ENCODE measurements around the gene C1QL4.
A peak's percentile ranks its signal among the peaks of the same experiment; 100 is the strongest.
"Not testable (repeated sequence)": the region's sequence is repeated elsewhere in the genome, so short reads cannot be mapped to it uniquely, and the experiment has no call there.

Gene C1QL4

DNA sequence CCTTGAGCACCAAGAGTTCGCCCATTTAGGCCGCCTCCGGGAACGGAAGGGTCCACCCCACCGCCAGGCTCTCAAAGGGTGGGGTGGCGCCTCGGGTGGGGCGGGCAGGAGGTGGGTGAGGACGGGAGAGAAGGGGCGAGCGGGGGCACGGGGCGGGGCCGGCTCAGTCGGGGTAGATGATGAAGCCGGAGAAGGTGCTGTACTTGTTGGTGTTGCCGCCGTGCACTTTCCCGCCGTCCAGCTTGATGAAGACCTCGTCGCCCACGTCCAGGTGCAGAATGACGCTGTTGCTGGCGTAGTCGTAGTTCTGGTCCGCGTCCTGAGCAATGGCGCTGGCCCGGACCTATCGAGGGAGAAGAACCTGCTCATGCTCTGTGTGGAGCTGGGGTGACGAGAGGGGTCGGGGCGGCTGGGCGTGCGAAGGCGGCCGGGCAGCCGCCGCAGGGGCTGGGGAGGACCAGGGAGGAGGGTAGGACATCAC lies 4.1 kb downstream of the C1QL4 start:
- DNase-seq = no peak

DNA sequence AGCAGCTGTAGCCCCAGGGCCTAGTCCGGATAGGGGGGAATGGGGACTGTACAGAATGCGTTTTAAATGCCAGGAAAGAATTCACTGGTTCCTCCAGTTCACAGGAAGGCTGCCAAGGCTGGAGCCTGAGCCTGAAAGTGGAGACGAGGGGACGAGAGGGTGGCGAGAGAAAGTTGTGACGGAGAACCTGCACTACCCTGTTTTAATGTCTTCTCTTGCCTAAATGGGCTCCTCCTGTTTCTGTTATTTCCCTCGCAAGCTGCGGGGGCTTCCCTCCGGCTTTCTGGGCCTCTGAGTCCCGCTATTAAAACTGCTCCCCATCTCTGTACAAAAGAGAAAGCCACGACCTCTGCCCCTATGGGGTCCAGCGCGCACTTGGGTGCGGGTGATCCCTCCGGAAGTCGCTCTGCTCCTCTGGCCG lies 4.5 kb downstream of the C1QL4 start:
- DNase-seq = no peak

DNA sequence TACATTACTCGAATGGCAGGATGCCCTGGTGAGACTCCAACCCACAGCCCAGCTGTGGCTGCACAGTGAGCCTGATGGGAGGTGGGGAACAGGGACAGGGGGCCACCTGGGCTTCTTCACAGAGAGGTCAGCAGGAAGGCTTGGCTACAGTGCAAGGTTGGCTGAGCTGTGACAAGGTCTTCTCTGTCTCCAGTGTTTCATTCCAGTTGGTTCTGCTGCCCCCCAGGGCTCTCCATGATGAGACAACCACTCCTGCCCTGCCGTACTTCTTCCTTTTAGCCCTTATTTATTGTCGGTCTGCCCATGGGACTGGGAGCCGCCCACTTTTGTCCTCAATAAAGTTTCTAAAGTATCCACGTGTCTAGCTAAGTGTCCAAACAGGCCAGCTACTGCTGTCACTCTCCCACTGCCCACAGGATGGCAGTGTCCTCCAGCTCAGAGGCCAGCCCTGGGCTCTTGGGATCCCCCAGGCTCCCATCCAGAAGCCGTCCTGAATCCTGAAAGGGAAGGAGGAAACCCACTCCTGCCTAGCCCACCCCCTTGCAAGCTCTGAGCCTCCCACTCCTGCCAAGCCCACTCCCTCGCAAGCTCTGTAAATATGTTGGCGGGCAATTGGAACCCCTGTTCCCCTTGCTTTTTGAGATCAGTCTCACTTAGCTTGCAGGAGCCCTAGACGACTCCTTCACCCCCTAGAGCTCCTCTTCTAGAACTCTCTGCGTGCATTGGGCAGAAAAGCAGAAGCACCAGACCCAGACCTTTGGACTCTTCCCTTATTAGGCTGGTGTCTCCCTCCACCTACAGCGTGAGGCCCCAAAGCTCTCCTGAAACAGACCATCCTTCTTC lies 5.4 kb downstream of the C1QL4 start:
- no peak for DNase-seq

DNA sequence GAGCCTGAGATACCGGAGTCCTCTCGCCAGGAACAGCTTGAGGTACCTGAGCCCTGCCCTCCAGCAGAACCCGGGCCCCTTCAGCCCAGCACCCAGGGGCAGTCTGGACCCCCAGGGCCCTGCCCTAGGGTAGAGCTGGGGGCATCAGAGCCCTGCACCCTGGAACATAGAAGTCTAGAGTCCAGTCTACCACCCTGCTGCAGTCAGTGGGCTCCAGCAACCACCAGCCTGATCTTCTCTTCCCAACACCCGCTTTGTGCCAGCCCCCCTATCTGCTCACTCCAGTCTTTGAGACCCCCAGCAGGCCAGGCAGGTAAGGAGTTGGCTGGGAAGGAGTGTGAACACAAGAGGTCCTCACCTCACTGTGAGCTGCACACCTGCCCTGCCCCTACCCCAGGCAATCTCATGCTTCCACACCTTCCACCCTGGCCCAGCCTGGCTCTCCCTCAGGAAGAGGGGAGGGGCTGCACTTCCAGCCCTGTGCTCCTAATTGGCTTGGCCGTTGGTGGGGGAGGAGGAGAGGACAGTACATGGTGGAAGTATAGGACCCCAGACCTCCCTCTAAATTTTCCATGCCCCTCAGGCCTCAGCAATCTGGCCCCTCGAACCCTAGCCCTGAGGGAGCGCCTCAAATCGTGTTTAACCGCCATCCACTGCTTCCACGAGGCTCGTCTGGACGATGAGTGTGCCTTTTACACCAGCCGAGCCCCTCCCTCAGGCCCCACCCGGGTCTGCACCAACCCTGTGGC lies 6.2 kb downstream of the C1QL4 start:
- DNase-seq = no peak

DNA sequence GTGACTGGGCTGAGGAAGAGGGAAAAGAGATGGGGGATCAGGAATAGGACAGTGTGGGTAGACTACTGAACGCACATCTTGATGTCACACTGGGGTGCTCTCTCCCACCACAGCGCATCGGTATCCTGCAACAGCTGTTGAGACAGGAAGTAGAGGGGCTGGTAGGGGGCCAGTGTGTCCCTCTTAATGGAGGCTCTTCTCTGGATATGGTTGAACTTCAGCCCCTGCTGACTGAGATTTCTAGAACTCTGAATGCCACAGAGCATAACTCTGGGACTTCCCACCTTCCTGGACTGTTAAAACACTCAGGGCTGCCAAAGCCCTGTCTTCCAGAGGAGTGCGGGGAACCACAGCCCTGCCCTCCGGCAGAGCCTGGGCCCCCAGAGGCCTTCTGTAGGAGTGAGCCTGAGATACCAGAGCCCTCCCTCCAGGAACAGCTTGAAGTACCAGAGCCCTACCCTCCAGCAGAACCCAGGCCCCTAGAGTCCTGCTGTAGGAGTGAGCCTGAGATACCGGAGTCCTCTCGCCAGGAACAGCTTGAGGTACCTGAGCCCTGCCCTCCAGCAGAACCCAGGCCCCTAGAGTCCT lies 6.9 kb downstream of the C1QL4 start:
- DNase-seq = no peak

DNA sequence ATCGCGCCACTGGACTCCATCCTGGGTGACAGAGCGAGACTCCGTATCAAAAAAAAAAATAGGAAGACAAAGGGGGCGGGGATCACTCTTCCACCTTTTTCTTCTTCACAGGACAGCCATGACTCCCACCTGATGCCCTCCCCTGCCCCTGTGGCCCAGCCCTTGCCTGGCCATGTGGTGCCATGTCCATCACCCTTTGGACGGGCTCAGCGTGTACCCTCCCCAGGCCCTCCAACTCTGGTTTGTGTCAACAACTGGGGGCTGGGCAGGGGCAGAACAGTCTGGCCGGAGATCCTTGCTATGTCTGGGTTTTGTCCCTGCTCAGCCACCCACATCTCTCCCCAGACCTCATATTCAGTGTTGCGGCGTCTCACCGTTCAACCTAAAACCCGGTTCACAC lies 8.2 kb downstream of the C1QL4 start:
- DNase-seq = no peak

DNA sequence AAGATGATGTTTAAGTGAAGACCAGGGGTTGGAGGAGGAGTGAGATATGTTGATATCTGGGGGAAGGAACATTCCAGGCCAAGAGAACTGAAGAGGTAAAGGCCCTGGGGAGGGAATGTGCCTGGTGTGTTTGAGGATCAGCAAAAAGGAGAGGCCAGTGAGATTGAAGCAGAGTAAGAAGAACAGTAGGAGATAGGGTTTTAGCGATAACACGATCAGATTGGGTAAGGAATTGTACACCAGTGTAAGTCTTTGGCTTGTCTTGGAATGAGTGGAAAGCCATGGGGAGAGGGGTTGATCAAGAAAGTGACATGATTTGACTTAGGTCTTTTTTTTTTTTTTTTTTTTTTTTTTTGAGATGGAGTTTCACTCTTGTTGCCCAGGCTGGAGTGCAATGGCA lies 9.1 kb downstream of the C1QL4 start:
- no peak for DNase-seq

DNA sequence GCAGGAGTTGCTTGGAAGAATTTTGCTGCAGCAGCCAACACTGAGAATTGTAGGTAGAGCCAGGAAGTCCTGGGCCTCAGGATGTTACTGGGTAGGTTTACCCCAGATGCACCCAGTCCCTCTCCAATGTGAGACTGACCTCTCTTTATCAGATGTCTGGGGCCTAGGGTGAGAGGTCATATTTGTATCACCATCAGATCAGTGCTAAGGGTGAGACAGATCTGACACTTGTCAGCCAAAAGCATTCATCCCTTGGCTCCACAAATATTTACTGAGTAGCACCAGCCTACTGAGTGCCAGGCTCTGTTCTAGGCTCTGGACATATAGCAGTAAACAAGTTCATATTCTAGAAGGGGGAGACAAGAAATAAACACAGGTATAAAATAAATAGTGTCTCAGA lies 9.6 kb downstream of the C1QL4 start:
- no peak for DNase-seq

DNA sequence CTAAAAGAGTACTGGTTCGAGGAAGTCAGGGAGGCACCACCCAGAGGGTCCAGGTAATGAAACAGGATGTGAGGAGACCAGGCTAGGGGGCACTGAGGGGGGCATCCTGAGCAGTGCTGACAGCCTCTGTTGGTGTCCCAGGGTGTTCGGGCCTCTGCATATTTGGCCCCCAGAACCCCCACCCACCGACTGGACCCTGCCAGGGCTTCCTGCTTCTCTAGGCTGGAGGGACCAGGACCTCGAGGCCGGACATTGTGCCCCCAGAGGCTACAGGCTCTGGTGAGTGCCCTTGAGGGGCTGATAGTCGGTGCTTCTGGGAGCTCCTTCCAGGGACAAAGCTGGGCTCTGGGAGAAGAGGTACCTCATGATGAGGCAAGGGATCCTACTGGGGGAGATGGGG lies 11.4 kb downstream of the C1QL4 start:
- DNase-seq = no peak

DNA sequence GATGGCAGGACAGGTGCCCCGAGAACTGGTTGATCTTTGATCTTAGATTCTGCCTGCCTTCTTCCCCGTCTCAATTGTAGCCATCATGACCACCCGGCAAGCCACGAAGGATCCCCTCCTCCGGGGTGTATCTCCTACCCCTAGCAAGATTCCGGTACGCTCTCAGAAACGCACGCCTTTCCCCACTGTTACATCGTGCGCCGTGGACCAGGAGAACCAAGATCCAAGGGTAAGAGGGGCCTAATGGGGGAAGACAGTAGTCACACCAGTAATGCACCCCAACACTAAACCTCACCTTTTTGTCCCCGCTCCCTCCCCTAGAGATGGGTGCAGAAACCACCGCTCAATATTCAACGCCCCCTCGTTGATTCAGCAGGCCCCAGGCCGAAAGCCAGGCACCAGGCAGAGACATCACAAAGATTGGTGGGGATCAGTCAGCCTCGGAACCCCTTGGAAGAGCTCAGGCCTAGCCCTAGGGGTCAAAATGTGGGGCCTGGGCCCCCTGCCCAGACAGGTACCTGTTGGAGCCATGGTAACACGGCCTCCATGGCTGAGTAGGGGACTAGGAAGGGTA lies 13.4 kb downstream of the C1QL4 start:
- DNase-seq = no peak

DNA sequence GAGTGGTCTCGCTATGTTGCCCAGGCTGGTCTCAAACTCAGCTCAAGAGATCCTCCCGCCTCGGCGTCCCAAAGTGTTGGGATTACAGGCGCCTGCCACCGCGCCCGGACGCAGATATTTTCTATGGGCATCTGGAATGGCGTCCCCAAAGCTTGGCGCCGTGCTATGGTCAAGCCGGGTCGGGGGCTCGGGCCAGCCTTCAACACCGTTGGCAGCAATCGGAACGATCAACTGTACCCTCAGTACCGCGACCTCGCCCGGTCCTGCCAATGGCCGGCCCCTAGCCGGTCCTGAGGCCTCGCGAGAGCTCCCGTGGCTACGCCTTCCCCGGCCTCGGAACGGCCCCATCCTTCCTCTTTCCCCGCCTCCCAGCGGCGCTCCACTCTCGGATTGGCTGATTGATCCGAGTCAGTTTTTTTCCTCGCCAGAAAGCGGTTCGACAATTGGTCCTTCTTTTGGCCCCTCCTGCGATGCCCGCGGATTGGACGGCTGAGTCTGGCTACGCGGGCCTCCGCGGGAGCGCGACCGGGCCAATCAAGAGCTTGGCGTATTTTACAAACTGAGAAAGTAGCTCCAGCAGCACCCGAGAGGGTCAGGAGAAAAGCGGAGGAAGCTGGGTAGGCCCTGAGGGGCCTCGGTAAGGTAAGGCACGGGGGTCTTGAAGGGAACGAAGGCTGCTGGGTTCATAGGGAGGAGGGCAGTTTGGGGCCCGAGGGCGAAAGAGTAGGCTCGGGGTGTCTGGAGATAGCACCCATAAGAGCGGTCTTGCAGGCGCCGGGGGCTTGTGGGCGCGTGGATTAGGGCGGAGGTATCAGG lies 14.1 kb downstream of the C1QL4 start, which contains the start of gene TROAP:
Gene TROAP, plus strand, starts transcription at position 548 of the 816 bp plus-strand sequence. CDS start 354 bp downstream, outside the sequence.
- peak; percentile 96 for DNase-seq

DNA sequence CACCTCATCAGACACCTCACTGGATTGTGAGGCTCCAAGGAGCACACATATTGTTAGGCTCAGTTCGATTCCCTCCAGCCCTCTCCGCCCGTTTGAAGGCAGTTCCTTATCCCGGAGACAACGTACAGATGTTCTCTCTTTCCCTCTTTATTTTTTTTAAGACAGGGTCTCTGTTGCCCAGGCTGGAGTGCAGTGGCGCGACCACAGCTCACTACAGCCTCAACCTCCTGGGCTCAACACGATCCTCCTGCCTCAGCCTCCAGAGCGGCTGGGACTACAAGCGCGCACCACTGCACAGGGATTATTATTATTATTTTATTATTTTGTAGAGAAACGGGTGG lies 14.7 kb downstream of the C1QL4 start:
- no peak for DNase-seq

DNA sequence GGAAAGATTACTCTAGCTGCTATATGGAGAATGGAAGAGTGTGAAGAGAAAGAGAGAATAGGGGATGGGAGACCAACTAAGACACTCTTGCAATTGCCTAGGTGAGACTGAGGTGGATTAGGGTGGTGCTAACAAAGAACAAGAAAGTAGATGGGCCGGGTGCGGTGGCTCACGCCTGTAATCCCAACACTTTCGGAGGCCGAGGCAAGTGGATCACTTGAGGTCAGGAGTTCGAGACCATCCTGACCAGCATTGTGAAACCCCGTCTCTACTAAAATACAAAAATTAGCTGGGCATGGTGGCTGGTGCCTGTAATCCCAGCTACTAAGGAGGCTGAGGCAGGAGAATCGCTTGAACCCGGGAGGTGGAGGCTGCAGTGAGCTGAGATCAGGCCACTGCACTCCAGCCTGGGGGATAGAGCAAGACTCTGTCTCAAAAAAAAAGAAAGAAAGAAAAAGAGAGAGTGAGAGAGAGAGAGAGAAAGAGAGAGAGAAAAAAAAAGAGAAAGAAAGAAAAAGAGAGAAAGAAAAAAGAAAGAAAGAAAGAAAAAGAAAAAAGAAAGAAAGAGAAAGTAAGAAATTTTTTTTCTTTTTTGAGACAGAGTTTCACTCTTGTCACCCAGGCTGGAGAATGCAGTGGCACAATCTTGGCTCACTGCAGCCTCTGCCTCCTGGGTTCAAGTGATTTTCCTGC lies 16.4 kb downstream of the C1QL4 start:
- DNase-seq = not testable (repeated sequence)

DNA sequence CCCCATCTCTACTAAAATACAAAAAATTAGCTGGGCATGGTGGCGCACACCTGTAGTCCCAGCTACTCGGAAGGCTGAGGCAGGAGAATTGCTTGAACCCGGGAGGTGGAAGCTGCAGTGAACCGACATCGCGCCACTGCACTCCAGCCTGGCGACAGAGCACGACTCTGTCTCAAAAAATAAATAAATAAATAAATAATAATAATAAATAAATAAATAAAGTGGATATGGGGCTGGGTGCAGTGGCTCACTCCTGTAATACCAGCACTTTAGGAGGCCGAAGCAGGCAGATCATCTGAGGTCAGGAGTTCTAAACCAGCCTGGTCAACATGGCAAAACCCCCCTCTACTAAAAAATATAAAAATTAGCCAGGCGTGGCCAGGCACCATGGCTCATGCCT lies 19.9 kb downstream of the C1QL4 start:
- not testable (repeated sequence) for DNase-seq

DNA sequence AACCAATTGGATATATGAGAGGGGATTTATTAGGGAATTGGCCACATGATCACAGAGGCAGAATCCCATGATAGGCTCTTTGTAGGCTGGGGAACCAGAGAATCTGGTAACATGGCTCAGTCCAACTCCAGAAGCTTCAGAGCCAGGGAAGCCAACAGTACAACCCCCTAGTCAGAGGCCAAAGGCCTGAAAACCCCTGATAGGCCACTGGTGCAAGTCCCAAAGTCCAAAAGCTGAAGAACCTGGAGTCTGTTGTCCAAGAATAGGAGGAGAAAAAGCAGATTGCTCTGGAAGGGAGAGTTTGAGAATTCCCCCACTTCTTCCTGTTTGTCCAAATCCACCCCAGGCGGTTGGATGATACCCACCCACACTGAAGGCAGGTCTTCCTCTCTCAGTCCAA lies 22.2 kb downstream of the C1QL4 start:
- DNase-seq = no peak

DNA sequence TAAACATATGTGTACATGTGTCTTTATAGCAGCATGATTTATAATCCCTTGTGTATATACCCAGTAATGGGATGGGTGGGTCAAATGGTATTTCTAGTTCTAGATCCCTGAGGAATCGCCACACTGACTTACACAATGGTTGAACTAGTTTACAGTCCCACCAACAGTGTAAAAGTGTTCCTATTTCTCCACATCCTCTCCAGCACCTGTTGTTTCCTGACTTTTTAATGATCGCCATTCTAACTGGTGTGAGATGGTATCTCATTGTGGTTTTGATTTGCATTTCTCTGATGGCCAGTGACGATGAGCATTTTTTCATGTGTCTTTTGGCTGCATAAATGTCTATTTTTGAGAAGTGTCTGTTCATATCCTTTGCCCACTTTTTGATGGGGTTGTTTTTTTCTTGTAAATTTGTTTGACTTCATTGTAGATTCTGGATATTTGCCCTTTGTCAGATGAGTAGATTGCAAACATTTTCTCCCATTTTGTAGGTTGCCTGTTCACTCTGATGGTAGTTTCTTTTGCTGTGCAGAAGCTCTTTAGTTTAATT lies 26.5 kb downstream of the C1QL4 start:
- DNase-seq = not testable (repeated sequence)

DNA sequence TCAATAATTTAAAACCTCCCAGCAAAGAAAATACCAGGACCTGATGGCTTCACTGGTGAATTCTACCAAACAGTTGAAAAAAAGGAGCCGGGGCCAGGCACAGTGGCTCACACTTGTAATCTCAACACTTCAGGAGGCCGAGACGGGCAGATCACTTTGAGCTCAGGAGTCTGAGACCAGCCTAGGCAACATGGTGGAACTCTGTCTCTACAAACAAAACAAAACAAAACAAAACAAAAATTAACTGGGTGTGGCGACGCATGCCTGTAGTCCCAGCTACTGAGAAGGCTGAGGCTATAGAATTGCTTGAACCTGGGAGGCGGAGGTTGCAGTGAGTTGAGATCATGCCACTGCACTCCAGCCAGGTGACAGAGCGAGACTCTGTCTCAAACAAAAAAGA lies 27.6 kb downstream of the C1QL4 start:
- DNase-seq = no peak

DNA sequence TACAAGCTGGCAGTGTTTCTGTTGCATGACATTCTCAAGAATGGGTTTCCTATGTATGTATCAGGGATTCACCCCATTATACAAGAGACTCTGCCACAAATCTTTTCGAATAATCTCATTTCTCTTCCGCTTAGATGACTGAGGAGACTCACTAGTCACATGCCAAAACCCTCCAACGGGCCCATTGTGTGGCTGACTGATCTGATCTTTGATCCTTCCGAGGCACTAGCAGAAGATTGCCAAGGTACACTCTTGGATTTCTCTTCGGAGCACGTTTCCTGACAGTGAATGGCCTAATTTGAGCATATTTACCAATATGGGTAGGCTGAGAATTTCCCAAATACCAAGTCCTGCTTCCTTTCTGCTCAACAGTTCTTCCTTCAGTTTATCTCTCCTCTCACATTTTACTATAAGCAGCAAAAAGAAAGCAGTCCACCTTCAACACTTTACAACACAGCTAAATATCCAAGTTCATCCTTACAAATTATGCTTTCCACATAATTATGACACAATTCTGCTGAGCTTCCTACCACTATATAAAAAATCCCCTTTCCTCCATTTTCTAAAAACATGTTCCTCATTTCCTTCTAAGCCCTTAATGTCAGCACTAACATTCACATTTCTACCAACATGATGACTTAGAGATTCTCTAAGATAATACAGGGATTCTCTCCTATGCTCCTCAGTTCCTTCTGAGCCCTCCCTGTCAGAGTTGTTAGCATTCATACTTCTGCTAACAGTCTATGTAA lies 31.1 kb downstream of the C1QL4 start:
- no peak for DNase-seq

DNA sequence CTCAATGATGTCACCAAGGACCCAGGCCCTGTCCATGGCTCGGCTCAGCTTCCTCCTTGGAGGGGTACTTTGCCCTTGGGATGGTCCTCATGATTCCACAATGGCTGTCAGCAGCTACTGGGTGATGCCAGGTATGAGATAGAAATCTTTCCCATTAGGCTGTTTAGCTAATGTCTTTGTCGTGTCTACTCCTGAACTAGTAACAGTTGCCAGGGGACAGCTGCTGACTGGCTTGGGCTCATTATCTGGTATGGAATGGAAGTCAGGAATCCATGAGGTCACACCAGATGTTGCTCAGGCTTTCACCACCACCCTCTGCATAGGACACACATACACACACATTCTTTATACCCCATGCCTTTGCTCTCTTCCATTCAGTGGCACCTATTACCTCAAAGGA lies 32.8 kb downstream of the C1QL4 start:
- DNase-seq = no peak

DNA sequence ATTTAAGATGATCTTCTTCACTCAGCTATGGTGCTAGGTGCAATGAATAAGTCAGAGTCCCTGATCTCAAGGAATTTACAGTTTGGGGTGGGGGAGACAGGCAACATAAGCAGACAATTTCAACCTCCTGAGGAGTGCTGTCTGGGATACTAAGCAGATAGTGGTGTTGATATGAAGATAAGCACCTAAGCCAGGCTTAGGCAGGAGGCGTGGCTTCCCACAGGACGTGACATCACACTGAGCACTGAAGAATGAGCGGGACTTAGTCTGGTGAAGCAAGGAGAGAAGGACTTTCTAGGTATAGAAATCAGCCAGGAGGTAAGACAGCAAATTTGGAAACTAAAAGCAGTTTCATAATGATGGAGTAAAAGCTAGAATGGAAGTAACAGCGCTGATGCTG lies 35.2 kb downstream of the C1QL4 start:
- no peak for DNase-seq

DNA sequence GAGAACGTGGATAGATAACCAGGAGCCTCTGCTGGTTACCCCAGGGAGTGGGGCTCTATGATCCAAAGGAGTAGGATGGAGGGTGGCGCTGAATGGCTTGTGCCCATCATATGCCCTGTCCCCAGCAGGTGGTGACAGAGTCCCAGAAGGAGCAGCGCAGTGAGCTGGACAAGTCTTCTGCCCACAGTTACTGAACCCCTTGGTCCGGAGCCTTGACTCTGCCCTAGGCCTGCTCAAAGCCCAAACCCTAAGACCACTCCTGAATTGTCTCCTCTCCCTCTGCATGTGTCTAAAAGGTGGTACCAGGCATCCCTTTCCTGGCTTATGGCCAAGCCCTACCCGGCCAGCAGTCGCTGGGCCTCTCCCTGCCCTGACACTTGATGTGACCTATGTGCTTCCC lies 38.8 kb downstream of the C1QL4 start:
- DNase-seq = no peak
